Fibroblast of the aortic adventitia (primary cell): ENCODE results near the gene GPR3. TPM values are rescaled to one million over a fixed set of nuclear protein-coding genes. Genes with fewer than 3 reads are reported as not detected.

Experiments used
- DNase-seq: peaks from one replicate; pipeline ENCODE4 v3.0.0-alpha.2; 2010; ENCODE audit warnings: low read depth
- H3K4me3 ChIP-seq: 2 replicates; pipeline ENCODE4 v1.5.1; 2011; ENCODE audit warnings: low read depth, mild to moderate bottlenecking, control low read depth, low read length, moderate library complexity
- CTCF ChIP-seq: IDR thresholded peaks from 2 replicates; pipeline ENCODE4 v1.5.1; 2011; ENCODE audit warnings: mild to moderate bottlenecking, low read length, control low read depth, inconsistent platforms; ENCODE audit not compliant: insufficient read depth
- total RNA-seq: library from RNA; depleted of rRNA; stranded (reverse); fragments of >200 nt; gene quantifications from 2 replicates; pipeline ENCODE4 v1.2.3, GENCODE V29; 2012; ENCODE audit warnings: low replicate concordance

GPR3 gene
- total RNA-seq, 1 donor = 0.99 TPM

DNA sequence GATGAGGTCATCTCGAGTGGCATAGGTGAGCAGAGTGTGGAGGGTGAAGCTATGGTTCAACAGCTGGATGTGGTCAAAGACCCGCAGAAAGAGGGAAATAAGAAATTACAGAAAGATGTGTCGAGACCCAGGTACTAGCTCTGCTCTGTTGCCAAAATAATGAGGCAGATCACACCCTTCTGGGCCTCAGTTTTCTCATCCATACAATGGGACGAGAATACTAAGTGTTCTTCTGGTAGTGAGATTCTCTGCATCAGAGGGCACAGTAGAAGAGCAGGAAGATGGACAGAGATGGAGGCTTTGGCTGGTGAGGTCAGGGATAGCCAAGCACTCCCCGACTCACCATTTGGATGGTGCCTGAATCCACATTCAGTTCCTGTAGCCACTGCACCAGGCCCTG, 36.7 kb upstream of the GPR3 start:
- no peak for DNase-seq
- TF ChIP-seq CTCF = no peak
- no peak overlapping the region for H3K4me3 ChIP-seq

- no peak for TF ChIP-seq CTCF
- no peak for DNase-seq
Observed at GRCh38 chr1:27356277-27356618, 36.2 kb upstream of the GPR3 start.

GRCh38 chr1:27356619-27357280, 35.7 kb upstream of the GPR3 start:
- DNase-seq = no peak
- H3K4me3 ChIP-seq = no peak overlapping the region
- TF ChIP-seq CTCF = no peak

More at GRCh38 chr1:27356277-27356618, 36.2 kb upstream of the GPR3 start:
- no peak overlapping the region for H3K4me3 ChIP-seq

DNA sequence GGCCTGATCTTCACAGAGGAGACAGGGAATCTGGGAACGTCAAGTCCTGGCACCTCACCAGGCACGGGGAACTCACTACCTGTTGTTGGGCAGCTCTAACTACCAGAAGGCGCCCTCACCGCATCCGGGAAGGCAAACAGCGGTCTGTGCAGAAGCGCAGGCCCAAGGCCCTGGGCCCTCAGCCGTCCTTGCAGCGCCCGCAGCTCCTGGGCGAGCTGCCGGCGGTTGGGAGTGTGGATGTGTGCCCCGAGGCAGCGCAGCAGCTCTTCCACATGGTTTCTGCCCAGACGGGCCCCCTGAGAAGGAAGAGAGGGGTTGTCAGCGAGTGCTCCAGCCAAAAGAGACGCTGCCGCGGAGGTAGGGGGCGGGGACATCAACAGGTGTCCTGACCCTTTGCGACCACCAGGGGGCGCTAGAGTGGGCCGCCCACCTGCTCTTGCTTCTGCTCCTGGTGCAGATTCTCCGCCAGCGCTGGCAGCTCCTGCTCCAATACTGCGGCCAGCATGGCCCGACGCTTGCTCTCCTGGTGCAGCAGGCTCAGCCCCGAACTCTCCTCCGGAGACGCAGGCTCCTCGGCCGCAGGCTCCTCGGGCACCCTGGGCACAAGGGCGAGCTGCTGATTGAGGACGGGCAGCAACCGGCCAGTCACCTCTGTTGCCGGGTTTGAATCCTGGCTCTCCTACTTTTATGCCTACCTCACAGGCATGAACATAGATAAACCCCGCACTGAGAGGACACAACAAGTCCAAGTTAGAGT, 35.0 kb upstream of the GPR3 start:
- no peak overlapping the region for H3K4me3 ChIP-seq
- peak; percentile 89 for TF ChIP-seq CTCF
- DNase-seq = peak; percentile 53

DNA sequence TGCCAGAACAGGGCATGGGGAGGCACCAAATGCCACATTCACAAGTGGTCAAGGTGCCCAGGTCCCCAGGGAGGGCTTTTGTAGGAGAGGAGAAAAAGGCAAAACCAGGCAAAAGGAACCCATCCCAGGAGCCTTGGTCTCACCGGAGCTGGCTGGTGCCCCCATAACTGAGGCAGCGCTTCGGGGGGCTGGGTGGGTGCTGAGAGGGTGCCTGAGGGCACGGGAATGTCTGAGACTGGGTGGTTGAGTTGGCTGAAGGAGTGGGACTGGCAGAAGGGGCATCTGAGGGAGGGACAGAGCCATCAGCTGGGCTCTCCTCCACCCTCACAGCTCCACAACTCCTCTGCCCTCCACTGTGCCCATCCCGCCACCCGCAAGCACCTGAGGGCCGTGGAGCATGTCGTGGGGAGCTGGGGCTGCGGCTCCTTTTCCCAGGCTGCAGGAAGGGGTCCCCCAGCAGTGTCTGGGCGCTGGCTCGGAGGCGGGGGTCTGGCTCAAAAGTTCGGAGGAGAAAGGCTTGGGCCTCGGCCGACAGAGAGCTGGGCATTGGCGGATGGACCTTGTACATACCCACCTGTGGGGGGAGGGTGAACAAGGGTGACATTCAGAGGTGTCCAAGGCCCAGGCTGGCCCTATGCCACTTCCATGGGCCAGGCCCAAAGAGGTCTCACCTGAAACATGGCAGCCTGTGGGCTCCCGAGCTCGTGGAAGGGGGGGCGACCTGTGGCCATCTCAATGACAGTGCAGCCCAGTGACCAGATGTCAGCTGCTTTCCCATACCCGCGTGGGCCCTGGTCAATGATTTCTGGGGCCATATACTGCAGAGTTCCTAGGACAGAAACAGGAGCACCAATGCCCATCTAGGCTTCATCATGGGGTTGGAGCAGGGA, 34.1 kb upstream of the GPR3 start:
- TF ChIP-seq CTCF = no peak
- DNase-seq = no peak
- H3K4me3 ChIP-seq = no peak overlapping the region

- no peak for DNase-seq
- no peak for TF ChIP-seq CTCF
- H3K4me3 ChIP-seq = no peak overlapping the region
Observed at GRCh38 chr1:27358928-27359313, 33.5 kb upstream of the GPR3 start.
